T1000 (cell line): ENCODE results near the gene HAPLN1.
A peak's percentile ranks its signal among the peaks of the same experiment; 100 is the strongest.
"Not testable (repeated sequence)": the region's sequence is repeated elsewhere in the genome, so short reads cannot be mapped to it uniquely, and the experiment has no call there.

Source experiments
- DNase-seq: peaks from one replicate; lab custom pipeline; 2025; ENCODE audit warnings: mixed read lengths; lab: John Stamatoyannopoulos, UW

HAPLN1 gene

DNA sequence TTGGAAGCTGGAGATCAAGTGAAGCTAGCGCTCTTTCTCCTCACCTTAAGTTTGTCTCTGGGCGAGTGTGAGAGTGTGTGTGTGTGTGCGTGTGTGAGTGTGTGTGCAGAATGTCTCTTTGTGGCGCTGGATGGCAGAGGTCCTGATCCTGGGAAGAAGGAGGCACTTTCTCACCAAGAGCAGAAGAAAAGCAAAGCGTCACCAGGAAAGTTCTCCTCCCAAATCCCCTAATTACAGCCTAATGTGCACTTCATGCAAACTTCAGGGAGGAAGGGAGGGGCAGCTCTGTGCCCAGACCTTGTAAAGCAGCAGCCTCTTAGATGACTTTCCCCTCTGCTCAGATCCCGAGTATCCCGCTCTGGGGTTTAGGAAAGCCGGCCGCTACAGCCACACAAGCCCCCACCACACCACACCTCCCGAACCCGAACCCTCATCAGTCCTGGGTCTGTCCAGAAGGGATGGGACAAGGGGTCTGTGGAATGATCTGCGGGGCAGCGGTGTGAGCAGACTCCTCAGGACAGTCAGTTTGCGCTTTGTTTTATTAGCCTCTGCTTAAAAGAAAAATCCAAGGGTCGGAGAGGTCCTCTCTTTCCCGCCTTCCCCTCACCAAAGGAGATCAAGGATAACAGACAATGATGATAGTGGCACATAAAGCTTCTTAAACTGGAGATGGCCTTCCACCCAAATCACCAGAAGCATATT lies at the start of gene HAPLN1:
Gene HAPLN1, minus strand, starts transcription at position 20 of the 702 bp plus-strand sequence. CDS start 47,332 bp downstream, outside the sequence.
- no peak for DNase-seq

DNA sequence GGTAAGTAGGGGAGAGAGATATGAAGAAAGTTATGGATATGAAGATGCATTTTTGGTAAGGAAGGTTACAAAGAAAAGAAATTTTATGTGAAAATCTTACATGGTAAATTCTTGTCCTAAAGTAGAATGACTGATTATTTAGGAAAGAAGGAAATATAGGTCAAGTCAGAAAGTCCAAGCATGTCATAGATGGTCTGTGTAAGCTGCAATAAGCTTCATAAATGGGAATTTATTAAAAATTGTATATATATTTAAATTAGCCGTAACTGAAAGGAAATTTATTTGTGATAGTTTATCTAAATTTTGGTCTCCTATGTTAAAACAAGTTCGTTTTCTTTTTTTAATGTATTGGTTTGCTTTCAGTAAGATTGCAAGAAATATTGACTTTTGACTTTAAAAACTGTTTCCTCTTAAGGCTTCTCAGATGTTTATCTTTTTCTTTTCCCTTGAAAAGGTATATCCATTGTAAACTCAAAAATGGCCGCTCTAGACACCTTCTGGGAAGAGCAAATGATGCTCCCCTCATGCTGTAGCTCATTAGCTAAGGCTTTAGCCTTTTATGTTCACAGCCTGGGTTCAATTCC lies 46.8 kb upstream of the HAPLN1 start:
- DNase-seq = no peak

DNA sequence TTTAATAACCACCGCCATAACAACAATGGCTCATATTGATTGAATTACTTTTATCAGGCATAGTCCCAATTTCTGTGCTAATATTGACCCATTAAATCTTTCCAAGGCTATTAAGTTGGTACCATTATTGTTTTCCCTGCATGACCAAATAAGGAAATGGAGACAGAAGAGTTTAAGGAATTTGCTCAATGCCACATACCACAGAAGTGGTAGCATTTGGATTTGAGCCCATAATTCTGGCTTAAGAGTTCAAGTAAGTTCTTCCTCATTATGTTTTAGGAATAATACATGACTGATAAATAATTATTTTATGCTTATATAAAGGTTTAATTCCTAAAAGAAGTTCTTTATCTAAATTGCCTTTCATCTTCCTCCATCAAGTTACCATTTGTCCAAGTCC lies 43.4 kb upstream of the HAPLN1 start:
- DNase-seq = no peak

DNA sequence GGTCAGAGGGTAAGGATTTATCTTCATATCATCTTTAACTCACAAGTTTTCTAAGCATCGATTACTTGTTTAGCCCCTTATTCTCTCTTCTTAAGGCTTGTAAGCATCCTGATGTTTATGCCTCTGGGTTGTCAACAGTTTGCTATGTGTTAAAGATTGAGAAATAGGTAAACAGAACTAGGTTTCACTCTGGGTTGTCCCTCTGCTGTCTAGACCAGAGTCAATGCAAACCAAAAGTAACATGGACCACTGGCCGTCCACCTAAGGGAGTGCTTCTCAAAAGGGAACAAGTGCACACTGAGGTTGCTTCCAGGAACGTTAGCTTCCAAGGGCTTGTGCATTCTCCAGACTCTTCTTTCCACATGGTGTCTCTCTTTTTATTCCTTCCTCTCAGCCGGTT lies 39.9 kb upstream of the HAPLN1 start:
- DNase-seq = no peak

DNA sequence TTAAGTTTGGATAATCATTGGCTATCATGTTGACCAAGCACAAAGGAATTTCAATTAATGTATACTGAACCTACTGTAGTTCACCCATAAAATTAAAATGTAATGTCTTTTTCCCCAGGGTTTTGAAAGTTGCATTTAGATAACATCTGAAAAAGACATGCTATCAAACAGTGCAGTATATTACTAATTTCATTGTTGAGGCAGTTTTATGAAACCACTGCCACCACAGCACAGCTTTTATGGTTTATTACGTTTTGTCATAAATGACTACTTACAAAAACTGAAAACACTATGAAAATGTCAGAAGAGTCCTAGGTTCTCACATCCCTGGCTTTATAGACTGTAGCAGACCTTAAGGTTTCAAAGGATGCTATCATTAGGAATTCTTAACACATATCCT lies 32.0 kb upstream of the HAPLN1 start:
- DNase-seq = no peak

DNA sequence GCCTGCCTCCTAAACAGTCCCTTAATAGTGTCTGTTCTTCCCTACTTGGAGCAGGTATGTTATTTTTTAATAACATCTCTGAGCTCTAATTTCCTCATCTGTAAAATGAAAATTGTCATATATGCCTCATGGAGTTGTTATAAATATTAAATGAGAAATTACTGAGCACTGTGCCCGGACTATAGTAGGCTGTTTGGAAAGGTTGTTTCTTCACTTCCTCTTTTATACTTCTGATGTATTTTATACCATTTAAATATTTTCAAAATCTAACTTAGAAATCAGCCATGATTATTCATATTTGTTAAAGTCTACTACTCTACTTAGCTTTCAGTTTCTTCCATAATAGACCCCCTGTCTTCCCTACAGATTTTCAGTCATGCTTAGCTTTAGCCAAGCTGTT lies 30.5 kb upstream of the HAPLN1 start:
- DNase-seq = no peak

DNA sequence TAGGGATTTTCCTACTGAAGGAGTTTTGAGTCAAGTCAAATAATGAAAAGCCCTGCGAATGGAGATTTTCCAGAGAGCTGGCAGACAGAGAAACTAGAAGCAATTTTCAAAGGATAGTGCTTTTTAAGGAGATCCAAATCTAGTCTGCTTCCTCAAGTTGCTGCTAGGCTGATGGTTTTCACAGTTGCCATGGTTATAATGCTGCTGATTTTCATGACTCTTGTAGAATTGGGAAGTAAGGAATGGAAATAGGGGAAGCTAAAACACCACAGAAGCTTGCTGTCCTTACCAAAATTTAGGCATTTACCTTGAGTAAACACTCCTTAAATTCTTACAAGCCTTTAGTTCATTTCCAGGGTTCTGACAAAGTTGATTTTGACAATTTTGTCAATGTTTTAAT lies 30.1 kb upstream of the HAPLN1 start:
- DNase-seq = no peak

DNA sequence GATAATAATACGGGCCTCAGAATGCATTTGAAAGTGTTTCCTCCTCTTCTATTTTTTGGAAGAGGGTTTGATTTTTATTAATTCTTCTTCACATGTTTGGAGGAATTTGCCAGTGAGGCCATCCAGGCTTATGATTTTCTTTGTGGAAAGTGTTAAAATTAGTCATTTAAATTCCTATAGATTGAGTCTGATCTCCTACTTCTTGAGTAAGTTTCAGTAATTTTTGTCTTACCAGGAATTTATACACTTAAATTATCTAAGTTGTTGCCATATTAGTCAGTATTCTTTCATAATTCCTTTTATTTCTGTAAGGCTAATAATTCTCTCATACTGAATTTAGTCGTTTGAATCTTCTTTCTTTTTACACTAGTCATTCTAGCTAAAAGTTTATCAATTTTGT lies 25.2 kb upstream of the HAPLN1 start:
- no peak for DNase-seq

DNA sequence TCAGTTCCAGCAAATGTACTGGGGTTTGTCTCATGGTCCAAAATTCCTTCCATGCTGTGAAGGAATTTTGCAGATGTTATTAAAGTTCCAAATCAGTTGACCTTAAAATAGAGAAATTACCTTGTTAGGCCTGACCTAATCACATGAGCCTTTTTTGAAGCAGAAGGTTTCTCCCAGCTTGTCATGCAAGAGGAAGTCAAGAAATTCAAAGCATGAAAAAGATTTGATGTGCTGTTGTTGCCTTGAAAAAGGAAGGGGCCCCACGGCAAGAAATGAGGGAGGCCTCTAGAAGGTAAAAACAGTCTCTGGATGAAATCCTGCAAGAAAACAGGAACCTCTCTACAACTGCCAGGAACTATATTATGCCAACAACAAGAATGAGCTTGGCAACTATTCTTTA lies 24.2 kb upstream of the HAPLN1 start:
- DNase-seq = no peak

DNA sequence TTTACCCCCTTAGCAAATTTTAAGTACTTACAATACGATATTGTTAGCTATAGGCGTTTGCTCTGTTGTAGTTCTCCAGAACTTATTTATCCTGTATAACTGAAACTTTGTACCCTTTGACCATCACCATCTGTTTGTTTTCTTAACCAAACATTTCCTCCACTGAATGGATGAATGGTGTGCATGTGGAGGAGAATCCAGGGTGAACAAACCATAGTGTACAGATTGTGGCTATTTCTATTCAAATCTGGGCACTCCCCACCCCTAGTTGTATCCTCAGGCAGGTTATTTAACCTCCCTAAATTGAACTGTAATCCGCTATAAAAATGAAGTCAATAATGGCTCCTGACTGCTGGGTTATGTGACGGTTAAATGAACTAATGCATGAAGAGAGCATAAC lies 21.4 kb upstream of the HAPLN1 start:
- no peak for DNase-seq

DNA sequence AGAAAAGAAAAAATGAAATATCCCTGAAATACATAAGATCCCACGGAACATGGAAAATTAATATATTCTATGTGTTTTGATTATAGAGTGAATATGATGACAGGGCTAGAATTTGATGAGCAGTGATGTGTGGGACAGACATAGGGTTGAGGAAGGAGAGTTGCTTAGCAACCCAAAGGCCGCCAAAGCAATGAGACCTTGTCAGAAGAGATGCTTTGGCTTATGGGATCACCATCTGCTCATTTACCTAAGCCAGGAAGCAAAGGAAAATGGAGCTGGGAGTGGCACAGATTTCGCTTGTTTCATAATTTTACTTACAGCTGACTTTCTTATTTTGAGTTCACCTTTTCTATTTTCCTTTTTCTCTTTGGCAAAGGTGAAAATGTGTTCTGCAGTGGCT lies 20.9 kb upstream of the HAPLN1 start:
- no peak for DNase-seq

DNA sequence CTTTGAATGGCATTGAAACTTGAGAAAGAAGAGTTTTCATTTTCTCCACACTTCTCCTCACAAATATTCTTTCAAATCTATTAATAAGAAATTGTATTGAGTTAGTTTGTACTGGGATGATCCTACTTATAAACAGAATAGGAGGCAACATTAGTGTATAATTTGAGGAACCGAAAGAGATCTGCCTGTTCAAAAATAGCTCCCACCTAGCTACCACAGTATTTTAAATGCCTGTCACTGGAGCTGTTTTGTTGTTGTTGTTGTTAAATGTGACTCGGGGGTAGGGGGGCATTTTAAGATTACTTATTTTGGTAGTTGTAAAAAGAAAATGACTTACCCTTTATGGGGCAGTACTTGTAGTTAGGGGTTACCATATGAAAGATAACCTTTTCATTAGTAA lies 20.1 kb upstream of the HAPLN1 start:
- DNase-seq = no peak

DNA sequence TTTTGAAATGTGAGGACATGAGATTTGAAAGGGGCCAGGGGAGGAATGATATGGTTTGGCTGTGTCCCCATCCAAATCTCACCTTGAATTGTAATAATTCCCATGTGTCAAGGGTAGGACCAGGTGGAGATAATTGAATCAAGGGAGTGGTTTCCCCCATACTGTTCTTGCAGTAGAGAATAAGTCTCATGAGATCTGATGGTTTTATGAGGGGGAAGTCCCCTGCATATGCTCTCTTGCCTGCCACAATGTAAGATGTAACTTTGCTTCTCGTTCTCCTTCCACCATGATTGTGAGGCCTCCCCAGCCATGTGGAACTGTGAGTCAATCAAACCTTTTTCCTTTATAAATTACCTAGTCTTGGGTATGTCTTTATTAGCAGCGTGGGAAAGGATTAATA lies 15.5 kb upstream of the HAPLN1 start:
- not testable (repeated sequence) for DNase-seq

DNA sequence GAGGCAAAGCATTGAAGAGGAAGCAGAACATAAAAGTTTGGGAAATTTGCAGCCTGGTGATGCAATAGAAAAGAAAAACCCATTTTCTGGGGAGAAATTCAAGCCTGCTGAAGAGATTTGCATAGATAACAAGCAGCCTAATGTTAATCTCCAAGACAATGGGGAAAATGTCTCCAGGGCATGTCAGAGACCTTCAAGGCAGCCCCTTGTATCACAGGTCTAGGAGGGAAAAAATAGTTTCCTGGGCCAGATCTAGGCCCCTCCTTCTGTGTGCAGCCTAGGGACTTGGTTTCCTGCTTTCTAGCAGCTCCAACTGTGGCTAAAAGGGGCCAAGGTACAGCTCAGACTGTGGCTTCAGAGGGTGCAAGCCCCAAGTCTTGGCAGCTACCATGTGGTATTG lies 14.4 kb upstream of the HAPLN1 start:
- DNase-seq = not testable (repeated sequence)

DNA sequence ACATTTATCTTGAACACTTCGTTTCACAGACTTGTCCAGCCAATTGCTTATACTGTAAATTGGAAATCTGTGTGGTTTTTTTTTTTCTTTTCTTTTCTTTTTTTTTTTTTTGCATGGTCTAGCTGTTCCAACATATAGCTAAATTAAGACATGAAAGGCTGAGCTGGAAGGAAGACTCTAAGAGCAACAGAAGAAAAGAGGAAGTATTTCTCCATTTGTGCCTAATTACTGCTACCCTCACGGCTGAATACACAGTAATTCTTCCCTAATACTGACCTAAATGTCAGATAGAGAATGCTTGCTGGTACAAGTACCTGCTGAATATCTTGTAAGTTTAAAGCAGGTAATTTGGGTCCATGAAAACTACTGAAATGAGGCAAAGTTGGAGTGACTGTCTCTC lies 11.0 kb upstream of the HAPLN1 start:
- no peak for DNase-seq

DNA sequence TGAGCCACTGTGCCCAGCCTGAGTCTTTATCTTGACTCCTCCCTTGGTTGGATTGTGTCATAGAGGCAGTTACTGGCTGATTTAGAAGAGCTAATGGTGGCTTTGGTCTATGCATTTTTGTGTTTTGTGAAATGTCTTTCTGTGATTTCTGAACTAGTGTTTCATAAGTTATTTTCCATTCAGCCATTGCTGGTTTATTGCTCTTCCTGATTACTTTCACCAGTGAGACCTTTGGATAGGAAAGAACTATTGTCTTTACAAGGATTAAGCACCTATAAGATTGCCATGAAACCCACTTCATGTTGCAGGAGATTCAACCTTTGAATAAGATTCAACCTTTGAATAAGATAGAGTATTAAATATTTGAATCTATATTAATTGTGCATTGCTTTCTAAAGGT lies 8.7 kb upstream of the HAPLN1 start:
- DNase-seq = no peak

DNA sequence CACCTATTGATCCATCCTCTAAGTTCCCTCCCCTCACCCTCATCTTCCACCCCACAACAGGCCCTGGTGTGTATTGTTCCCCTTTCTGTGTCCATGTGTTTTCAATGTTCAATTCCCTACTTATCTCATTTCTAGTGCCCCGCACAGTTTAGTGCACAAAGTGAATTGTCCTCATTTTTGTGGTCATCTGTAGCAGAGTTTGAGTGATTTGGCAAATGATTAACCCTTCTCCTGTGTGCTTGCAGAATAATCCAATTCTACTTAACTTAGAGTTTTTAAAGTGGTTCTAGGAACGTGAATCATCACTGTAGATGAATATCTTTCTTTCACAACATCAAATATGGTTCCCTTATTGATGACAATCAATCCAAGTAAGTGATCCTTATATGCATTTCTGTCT lies 6.3 kb upstream of the HAPLN1 start:
- no peak for DNase-seq

DNA sequence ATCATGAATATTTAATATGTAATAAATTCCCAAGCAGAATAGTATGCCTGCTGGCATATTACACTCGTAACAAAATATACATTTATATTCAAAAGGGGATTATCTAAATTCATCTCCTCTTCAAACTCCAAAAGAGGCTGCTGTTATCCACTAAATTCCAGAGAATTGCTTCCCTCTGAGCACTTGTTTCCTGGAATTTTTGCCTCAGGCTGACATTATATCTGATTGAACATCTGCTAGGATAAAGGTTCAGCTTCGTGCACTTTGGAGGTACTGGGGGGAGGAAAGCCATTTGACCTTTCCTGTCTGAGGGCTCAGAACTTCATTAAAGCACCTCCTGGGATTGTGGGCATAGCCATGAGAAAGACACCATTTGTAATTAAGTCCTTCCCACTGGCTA lies 4.3 kb upstream of the HAPLN1 start:
- DNase-seq = no peak

DNA sequence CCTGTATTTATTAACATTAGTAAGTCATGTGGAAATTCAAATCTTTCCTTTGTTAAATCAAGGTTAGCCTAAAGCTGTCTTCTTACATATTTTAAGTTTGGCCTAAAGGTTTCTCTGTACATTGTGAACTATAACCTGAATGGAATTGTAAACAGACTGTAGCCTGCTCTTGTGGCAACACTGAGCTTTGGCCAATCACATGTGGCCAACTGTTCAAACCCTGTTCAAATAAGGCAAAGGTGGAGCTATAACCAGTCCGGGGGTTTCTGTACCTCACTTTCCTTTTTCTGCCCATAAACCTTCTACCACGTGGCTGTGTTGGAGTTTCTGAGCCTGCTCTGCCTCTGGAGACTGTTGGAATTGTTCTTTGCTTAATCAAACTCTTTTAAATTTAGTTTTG lies 3.3 kb upstream of the HAPLN1 start:
- DNase-seq = no peak

DNA sequence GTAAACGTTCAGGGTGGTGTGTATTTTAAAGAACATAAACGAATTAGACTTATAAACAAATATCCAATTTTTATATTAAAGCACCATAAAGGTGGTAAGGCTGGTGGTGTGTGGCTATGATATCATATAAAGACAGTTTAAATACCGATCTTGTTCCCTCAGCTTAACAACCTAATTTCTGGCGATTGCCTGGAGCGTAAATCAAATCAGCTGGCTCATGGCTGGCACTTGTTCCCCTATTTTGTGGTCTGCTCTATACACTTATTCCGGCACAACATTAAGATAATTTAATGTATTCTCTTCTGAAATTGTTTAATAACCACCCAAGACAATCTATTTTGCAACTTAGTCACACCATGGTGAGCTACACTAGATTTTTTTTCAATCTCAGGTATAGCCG lies 2.4 kb upstream of the HAPLN1 start:
- no peak for DNase-seq

DNA sequence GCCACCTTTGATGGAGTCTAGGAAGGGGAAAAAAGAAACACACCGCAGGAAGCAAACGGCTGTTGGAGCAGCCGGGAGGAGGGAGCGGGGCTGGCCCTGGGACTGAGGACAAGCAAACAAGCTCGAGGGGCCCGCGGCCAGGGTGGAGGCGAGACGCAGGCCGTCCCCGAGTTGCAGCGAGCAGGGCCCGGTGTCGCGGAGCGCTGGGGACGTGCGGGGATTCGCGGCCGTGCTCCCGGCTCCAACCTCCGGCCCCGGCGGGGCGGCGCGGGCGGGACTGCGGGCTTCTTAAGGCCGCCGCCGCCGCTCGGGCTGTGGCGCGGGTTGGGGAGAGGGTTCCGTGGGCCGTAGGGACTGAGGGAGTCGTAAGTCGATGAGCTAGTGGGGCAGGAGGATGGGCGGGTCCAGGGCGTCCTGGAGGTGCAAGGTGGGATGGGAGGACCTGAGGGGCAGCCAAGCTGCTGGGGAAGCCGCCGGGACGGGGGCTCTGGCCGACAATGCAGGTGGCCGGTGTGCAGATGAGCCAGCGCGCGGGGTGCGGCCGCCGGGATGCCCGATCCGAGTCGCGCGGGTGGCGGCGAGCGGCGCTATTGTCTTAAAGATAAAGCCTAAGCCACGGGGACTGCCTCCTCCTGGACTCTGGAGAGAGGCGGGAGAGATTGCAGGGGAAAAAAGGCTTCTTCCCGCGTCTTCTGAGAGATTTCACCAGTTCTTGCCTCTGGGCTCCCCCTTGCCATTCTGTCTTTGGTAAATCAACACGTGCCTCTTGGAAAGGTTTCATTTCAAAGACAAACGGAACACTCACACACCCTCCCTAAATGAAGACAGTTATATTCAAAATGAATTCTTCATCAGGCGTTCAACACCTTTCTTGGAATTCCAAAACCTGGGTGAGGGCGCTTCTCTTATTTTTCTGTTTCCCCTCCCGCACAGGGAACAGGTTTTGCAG lies 1.6 kb upstream of the HAPLN1 start:
- DNase-seq = peak; percentile 63

DNA sequence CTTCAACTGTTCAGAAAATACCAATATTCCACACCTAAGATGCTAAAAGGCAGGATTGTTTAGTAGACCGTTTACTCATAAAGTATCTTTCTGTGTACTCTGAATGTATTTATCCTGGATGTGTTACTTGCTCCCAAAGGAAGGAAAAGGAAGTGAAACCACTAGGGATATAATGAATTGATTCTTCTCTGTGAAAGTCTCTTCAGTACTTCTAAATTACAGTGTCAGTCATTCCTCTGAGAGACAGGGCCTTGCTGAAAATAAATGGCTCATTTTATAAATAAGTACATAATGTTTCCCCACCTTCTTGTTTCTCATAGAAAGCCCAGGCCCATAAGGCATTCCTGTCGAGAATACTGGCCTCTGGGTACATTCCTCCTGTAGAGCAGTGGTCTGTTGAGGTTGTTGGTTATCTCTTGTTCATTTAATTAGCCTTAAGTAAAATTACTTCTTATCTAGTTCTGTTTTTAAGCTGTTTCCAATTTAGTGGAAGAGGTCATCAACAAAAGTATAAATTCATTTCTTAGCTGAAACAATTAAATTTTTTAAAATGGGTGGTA lies 1.6 kb downstream of the HAPLN1 start:
- DNase-seq = no peak
